ENCODE measurements around the gene SLC10A7. TPM values are rescaled to one million over a fixed set of nuclear protein-coding genes. Genes with fewer than 3 reads are reported as not detected.
A peak's percentile ranks its signal among the peaks of the same experiment; 100 is the strongest.

Gene SLC10A7
- polyA plus RNA-seq (2012; ENCODE audit: insufficient read depth, insufficient read length), result 8.7 TPM

- peak within 1 kb of the TSS; percentile 93 for H3K4me3 ChIP-seq (ENCODE audit: low read length)
- DNase-seq (ENCODE audit: low read depth, low spot score), result peak; percentile 55
These were observed at the start of gene SLC10A7 for GRCh38 chr4:146521541-146522097. SLC10A7 (minus strand) TSS chr4:146521940; CDS start chr4:146521717, 223 bp downstream.

GRCh38 chr4:146567396-146567795 lies 45.7 kb upstream of the SLC10A7 start:
- no peak overlapping the region for H3K4me3 ChIP-seq (ENCODE audit: low read length)
- no peak for DNase-seq (ENCODE audit: low read depth, low spot score)

GRCh38 chr4:146564492-146564891 lies 42.8 kb upstream of the SLC10A7 start:
- H3K4me3 ChIP-seq (ENCODE audit: low read length), result no peak overlapping the region
- no peak for DNase-seq (ENCODE audit: low read depth, low spot score)

DNA sequence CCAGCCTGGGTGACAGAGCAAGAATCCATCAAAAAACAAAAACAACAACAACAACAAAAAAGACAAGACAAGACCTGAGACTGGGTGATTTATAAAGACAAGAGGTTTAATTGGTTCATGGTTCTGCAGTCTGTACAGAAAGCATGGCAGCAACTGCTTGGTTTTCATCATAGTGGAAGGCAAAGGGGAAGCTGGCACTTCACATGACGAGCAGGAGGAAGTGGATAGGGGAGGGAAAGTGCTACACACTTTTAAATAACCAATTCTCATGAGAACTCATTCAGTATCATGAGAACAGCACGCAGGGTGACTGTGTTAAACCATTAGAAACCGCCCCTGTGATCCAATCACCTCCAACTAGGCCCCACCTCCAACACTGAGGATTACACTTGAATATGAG lies 28.4 kb upstream of the SLC10A7 start:
- DNase-seq (ENCODE audit: low read depth, low spot score), result no peak

GRCh38 chr4:146548443-146548842 lies 26.7 kb upstream of the SLC10A7 start:
- DNase-seq (ENCODE audit: low read depth, low spot score), result no peak
- no peak overlapping the region for H3K4me3 ChIP-seq (ENCODE audit: low read length)

More for the DNA sequence above, 28.4 kb upstream of the SLC10A7 start:
- no peak overlapping the region for H3K4me3 ChIP-seq (ENCODE audit: low read length)

DNA sequence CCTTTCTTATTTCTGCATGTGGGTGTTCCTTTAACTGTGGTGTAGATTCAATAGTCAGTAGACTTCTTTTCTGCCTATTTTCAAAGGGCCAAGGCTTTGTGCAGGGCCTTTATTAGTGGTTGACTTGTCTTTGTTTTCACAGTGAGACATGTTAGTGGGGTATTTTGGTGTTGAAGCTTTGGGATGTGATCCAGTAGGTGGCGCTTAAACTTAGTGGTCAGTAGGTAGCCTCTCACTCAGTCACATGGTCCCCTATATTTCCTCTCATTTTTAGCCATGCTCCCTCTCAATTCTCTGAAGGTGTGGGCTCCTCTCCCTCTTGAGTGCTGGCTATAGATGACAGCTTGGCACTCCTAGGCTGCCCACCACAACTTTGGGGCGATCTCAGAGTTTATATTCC lies 23.4 kb upstream of the SLC10A7 start:
- no peak for DNase-seq (ENCODE audit: low read depth, low spot score)
- no peak overlapping the region for H3K4me3 ChIP-seq (ENCODE audit: low read length)

- DNase-seq (ENCODE audit: low read depth, low spot score), result no peak
- H3K4me3 ChIP-seq (ENCODE audit: low read length), result no peak overlapping the region
These were observed 12.4 kb upstream of the SLC10A7 start for GRCh38 chr4:146534178-146534577.

GRCh38 chr4:146525754-146526153 lies 4.0 kb upstream of the SLC10A7 start:
- no peak for DNase-seq (ENCODE audit: low read depth, low spot score)
- no peak overlapping the region for H3K4me3 ChIP-seq (ENCODE audit: low read length)

DNA sequence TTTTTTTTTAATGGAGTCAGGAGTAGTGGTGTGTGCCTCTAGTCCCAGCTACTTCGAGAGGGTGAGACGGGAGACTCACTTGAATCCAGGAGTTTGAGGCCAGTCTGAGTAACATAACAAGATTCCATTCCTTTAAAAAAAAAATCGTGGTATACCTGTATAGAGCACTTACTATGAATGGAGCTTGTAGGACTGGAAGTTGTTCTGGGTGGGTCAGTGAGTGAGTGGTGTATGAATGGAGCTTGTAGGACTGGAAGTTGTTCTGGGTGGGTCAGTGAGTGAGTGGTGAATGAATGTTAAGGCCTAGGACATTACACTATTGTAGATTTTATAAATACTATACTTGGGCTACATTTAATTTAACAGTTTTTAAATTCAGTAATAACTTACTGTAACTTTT lies 2.9 kb upstream of the SLC10A7 start:
- DNase-seq (ENCODE audit: low read depth, low spot score), result no peak
- no peak overlapping the region for H3K4me3 ChIP-seq (ENCODE audit: low read length)

GRCh38 chr4:146522869-146523205 lies 1.1 kb upstream of the SLC10A7 start:
- peak overlapping the region; percentile 93 for H3K4me3 ChIP-seq (ENCODE audit: low read length)
- DNase-seq (ENCODE audit: low read depth, low spot score), result no peak

DNA sequence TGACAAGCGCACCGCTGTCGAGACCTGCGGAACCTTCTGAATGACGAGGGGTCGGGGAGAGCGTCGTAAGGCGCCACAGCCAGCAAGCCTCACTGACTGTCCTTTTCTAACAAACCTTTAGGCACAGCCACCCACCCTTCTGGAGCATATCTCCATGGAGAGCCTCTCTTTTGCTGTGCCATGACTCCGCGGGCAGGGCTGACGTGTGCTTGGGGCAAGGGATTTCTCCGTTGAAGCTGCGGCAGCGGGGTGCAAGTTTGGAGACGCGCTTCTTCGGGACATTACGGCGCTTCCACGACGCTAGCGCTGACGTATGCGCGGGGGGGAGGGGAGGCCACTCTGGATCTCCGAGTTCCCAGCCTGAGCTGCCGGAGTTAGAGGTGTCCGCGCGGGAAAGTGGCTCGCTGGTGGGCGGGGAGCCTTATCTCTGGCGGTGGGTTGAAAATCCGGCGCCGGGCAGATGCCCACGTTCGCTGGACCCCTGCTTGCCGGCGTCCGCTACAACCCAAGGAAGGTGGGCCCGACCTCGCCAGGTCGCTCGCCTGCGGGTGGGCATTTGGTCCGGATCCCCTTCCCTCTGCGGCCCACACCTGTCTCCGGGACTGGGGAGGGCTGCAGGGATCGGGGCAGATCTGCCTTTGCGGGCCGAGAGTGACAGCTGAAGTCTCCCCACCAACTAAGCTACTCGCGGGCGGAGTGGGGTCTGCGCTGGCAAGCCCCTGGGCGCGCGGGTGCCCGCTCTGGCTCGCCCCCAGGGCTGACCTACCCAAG lies 543 bp upstream of the SLC10A7 start:
- peak; percentile 71 for DNase-seq (ENCODE audit: low read depth, low spot score)
- peak overlapping the region; percentile 93 for H3K4me3 ChIP-seq (ENCODE audit: low read length)

GRCh38 chr4:146520896-146521540 lies 722 bp downstream of the SLC10A7 start:
- peak; percentile 37 for DNase-seq (ENCODE audit: low read depth, low spot score)
- peak overlapping the region; percentile 93 for H3K4me3 ChIP-seq (ENCODE audit: low read length)

DNA sequence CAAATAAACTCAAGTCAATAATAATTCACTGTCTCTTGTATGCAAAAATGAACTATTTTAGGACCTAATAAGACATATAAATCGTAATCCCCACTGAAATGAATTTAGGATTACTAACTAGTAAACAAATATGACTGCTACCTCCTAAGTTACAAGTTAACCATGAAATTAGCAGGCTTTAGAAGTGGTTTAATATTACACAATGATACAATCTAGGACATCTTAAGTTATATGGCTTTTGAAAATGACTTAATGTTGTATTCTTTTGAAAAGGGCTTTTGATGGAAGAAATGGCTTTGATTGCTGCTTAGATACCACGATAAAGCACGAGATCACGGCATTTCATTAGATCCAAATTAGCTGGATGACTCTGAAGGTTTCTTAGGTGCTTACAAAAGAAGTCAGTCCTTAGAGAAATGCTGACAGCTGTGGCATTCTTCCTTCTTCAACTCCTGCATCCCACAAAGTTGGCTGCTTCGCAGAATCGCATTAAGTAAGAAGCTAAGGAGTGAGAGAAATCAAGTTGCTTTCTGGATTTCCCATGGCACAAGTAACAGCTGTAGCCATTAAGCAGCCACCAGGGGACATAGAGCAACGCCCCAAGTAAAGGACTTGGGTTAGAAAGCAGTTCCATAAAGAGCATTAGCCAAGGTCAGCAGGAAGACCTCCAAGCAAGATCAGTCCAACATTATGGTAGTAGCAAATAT lies 6.9 kb downstream of the SLC10A7 start:
- no peak overlapping the region for H3K4me3 ChIP-seq (ENCODE audit: low read length)
- no peak for DNase-seq (ENCODE audit: low read depth, low spot score)

- DNase-seq (ENCODE audit: low read depth, low spot score), result no peak
- no peak overlapping the region for H3K4me3 ChIP-seq (ENCODE audit: low read length)
These were observed 8.2 kb downstream of the SLC10A7 start for GRCh38 chr4:146513548-146513947.

- no peak overlapping the region for H3K4me3 ChIP-seq (ENCODE audit: low read length)
- DNase-seq (ENCODE audit: low read depth, low spot score), result no peak
These were observed 10.4 kb downstream of the SLC10A7 start for GRCh38 chr4:146511381-146511780.

GRCh38 chr4:146510942-146511341 lies 10.8 kb downstream of the SLC10A7 start:
- no peak overlapping the region for H3K4me3 ChIP-seq (ENCODE audit: low read length)
- no peak for DNase-seq (ENCODE audit: low read depth, low spot score)

GRCh38 chr4:146508229-146508939 lies 13.4 kb downstream of the SLC10A7 start:
- DNase-seq (ENCODE audit: low read depth, low spot score), result no peak
- no peak overlapping the region for H3K4me3 ChIP-seq (ENCODE audit: low read length)

DNA sequence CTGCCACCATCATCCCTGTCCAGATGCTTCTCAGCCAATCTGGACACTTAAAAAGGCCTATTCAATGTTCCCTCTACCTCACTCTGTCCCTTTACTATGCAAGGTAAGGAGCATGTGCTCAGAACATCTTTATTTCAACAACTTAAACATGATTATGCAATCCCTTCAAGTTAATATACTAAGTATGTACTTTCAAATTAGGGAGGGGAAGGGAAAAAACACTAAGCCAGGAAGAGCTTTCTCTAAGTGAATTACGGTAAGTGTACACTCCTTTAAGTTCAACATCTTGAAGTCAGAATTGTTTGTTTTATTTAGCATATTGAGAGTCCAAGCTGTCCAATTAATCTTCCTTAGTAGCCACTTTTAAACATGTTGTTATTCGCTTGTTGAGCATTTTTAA lies 14.1 kb downstream of the SLC10A7 start:
- no peak overlapping the region for H3K4me3 ChIP-seq (ENCODE audit: low read length)
- DNase-seq (ENCODE audit: low read depth, low spot score), result no peak

DNA sequence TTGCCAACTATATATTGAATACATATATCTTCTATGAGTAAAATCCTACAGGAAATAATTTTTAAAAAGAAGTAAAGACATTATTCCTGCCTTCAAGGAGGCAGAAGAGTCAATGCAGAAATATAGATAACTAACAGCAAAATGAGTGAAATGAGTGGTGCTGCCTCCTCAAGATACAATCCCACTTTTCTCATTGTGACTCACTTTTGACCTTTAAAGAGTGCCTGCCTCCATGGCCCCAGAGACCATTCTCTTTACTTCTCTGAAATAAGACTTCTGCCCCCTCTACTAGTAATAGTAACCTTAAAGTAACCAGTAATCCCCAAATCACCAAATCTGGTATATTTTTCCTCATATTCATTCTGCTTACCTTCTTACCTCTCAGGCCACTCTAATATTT lies 15.5 kb downstream of the SLC10A7 start:
- no peak overlapping the region for H3K4me3 ChIP-seq (ENCODE audit: low read length)
- no peak for DNase-seq (ENCODE audit: low read depth, low spot score)
